ENCODE results near the gene SAFB2. TPM values are rescaled to one million over a fixed set of nuclear protein-coding genes. Genes with fewer than 3 reads are reported as not detected.

The SAFB2 gene
- total RNA-seq, 1 donor = 36.7 TPM

- TF ChIP-seq, protein P1, sequence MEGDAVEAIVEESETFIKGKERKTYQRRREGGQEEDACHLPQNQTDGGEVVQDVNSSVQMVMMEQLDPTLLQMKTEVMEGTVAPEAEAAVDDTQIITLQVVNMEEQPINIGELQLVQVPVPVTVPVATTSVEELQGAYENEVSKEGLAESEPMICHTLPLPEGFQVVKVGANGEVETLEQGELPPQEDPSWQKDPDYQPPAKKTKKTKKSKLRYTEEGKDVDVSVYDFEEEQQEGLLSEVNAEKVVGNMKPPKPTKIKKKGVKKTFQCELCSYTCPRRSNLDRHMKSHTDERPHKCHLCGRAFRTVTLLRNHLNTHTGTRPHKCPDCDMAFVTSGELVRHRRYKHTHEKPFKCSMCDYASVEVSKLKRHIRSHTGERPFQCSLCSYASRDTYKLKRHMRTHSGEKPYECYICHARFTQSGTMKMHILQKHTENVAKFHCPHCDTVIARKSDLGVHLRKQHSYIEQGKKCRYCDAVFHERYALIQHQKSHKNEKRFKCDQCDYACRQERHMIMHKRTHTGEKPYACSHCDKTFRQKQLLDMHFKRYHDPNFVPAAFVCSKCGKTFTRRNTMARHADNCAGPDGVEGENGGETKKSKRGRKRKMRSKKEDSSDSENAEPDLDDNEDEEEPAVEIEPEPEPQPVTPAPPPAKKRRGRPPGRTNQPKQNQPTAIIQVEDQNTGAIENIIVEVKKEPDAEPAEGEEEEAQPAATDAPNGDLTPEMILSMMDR (IDR thresholded peaks at IDR 0.05; ENCODE audit: insufficient read depth, low read length) = no peak
- DNase-seq (ENCODE audit: low read depth) = no peak
- H3K4me3 ChIP-seq (ENCODE audit: low read depth, low read length) = no peak overlapping the region
Observed at GRCh38 chr19:5595745-5596144, 26.8 kb downstream of the SAFB2 start.

GRCh38 chr19:5595129-5595528 lies 27.4 kb downstream of the SAFB2 start:
- H3K4me3 ChIP-seq (ENCODE audit: low read depth, low read length) = no peak overlapping the region
- DNase-seq (ENCODE audit: low read depth) = no peak
- TF ChIP-seq, protein P1 (IDR thresholded peaks at IDR 0.05; ENCODE audit: insufficient read depth, low read length) = no peak

DNA sequence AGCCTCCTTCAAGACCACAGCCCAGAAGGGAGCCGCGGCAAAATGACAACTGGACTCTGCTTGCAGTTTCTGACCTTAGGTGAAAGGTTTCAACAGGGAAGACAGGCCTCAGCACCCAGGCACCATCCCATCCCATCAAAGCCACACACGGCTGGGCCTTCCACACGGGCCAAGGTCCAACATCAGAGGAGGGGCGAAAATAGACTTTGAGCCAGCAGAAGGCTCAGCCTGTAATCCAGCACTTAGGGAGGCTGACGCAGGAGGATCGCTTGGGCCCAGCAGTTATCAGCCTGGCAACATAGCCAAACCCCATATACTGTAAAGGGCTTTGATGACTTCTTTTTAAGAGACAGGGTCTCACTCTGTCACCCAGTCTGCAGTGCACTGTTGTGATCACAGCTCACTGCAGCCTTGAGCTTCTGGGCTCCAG lies 28.0 kb downstream of the SAFB2 start:
- no peak for DNase-seq (ENCODE audit: low read depth)
- TF ChIP-seq, protein P1 (IDR thresholded peaks at IDR 0.05; ENCODE audit: insufficient read depth, low read length) = no peak
- no peak overlapping the region for H3K4me3 ChIP-seq (ENCODE audit: low read depth, low read length)

DNA sequence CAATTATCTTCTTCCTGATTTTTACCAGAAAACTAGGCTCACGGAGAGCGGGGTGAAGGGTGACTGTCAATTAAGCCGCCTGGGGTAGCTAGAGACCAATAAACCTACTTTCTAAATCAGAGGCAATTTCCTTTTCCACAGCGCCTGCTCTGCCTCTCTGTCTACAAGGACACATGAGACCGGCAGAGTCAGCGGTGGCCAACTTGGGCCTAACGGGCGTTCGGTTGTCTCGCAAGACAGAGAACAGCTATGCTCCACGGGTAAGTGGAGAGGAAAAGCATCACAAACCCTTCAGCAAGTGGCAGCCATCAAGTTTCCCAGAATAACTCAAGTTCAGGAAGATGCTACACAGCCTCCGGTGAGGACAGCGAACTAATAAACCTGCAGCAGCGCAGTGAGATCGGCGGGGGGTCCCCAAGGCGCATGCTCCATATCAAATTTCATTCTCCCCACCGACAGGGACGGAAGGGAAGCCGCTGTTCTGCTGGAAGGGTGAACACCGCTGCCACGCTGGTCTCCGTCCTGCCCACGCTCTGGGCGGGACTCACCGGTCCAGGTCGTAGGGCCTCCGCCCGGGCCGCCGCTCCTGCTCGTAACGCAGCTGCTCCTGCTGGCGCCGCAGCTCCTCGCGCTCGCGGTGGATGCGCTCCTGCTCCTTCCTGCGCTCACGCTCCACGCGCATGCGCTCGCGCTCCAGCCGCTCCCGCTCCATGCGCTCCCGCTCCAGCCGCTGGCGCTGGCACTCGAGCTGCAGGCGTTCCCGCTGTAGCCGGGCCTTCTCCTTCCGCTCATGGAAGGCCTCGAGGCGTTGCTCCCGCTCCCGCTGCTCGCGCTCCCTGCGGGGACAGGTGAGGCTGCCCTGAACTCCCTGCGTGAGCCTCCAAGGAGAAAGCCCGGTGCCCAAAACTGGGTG lies 29.0 kb downstream of the SAFB2 start:
- DNase-seq (ENCODE audit: low read depth) = no peak
- H3K4me3 ChIP-seq (ENCODE audit: low read depth, low read length) = no peak overlapping the region
- TF ChIP-seq, protein P1 (IDR thresholded peaks at IDR 0.05; ENCODE audit: insufficient read depth, low read length) = no peak

GRCh38 chr19:5592531-5593342 lies 29.8 kb downstream of the SAFB2 start:
- TF ChIP-seq, protein P1 (IDR thresholded peaks at IDR 0.05; ENCODE audit: insufficient read depth, low read length) = no peak
- DNase-seq (ENCODE audit: low read depth) = no peak
- no peak overlapping the region for H3K4me3 ChIP-seq (ENCODE audit: low read depth, low read length)

DNA sequence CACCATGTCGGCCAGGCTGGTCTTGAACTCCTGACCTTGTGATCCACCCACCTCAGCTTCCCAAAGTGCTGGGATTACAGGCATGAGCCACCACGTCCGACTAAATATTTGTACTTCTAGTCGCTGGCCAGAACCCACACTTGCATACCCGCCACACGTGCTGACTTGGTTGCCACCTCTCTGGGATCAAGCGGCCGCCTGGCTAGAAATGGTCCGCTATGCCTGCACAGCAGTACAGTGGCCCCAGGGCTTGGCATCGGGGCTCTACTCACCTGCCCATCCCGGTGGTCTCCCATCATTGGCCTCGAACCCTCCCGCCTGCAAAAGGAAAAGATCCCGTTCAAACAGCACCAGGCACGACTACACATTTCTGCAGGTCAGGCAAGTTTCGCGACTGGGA lies 31.1 kb downstream of the SAFB2 start:
- TF ChIP-seq, protein P1 (IDR thresholded peaks at IDR 0.05; ENCODE audit: insufficient read depth, low read length) = no peak
- no peak overlapping the region for H3K4me3 ChIP-seq (ENCODE audit: low read depth, low read length)
- DNase-seq (ENCODE audit: low read depth) = no peak
